HepG2 (cell line): Measurements from ENCODE around the gene SNRPD3. TPM values are rescaled to one million over a fixed set of nuclear protein-coding genes. Genes with fewer than 3 reads are reported as not detected.
"Not testable (repeated sequence)": the region's sequence is repeated elsewhere in the genome, so short reads cannot be mapped to it uniquely, and the experiment has no call there.

Experiments
- ATAC-seq: fragments of 200-7000 bp; cut with Tn5 transposase; 3 replicates; pipeline ENCODE4 v1.9.1; 2020; ENCODE audit warnings: mild to moderate bottlenecking, moderate library complexity
- BruUV-seq: library from RNA; stranded (reverse); fragments of 400-500 nt; replicated peaks from 2 replicates; lab custom pipeline; 2021; lab: Mats Ljungman, UMichigan
- CTCF ChIA-PET: fragments of 300-600 bp; formaldehyde crosslinking; extraction: SDS; loops from one replicate; lab custom pipeline; 2021; ENCODE audit warnings: low total read pairs, inconsistent platforms, low intra/inter-chr PET ratio; lab: Yijun Ruan, JAX
- POLR2A ChIA-PET: fragments of 350-600 bp; sonication (Branson Sonifier 250); formaldehyde crosslinking; loops from one replicate; lab custom pipeline; 2020; ENCODE audit warnings: antibody characterized with exemption, inconsistent platforms; lab: Yijun Ruan, JAX
- DNase-seq: peaks from one replicate; pipeline ENCODE4 v3.0.0-alpha.2; 2015; ENCODE audit warnings: low spot score
- FAIRE-seq: peaks from 3 replicates; lab custom pipeline; 2011; peaks lifted over from hg19 to GRCh38; lab: Jason Lieb, UNC
- H2AFZ ChIP-seq: one replicate; pipeline ENCODE4 v1.6.1; 2011; ENCODE audit warnings: low read length, inconsistent platforms
- H3K27ac ChIP-seq: fragments of 300-600 bp; 3 replicates; pipeline ENCODE4 v1.8.0; 2011; ENCODE audit warnings: mixed run types, mild to moderate bottlenecking, mixed read lengths, low read length, inconsistent platforms; ENCODE audit not compliant: insufficient read depth; ENCODE audit errors: extremely low read length
- H3K27me3 ChIP-seq, 2 experiments: fragments of 200-600 bp in 1 of 2; 2 replicates in 1 of 2; 3 replicates in 1 of 2; pipeline versions ENCODE4 v1.6.0 to v1.8.0; 2011; ENCODE audit warnings: low read length in 2 of 2, mild to moderate bottlenecking in 2 of 2, moderate library complexity in 2 of 2, inconsistent platforms in 1 of 2; ENCODE audit not compliant: insufficient read depth in 2 of 2, control insufficient read depth in 1 of 2
- H3K36me3 ChIP-seq, 2 experiments: fragments of 200-600 bp in 1 of 2; replicated peaks in 1 of 2; 2 replicates in 1 of 2; 3 replicates in 1 of 2; pipeline versions ENCODE4 v1.5.1 to v1.8.0; 2011; ENCODE audit warnings: low read length in 2 of 2, inconsistent platforms in 1 of 2; ENCODE audit not compliant: insufficient read depth in 2 of 2, control insufficient read depth in 1 of 2
- H3K4me1 ChIP-seq: 2 replicates; pipeline ENCODE4 v1.5.1; 2012; ENCODE audit warnings: low read length, inconsistent platforms; ENCODE audit not compliant: insufficient read depth
- H3K4me2 ChIP-seq: 2 replicates; pipeline ENCODE4 v1.6.0; 2011; ENCODE audit warnings: low read depth, low read length, inconsistent platforms
- H3K4me3 ChIP-seq, 3 experiments: fragments of 200-600 bp in 1 of 3; sonication (generic), shearing (Covaris generic) in 1 of 3; replicated peaks in 1 of 3; 2 replicates each; pipeline ENCODE4 v1.5.1; 2011 to 2016; ENCODE audit warnings: low read length in 3 of 3, inconsistent platforms in 2 of 3, low read depth in 2 of 3, mild to moderate bottlenecking in 2 of 3, control low read depth in 1 of 3, mixed read lengths in 1 of 3; ENCODE audit not compliant: insufficient read depth in 1 of 3
- H3K79me2 ChIP-seq: one replicate; pipeline ENCODE4 v1.6.1; 2011; ENCODE audit warnings: low read length, inconsistent platforms; ENCODE audit not compliant: insufficient read depth
- H3K9ac ChIP-seq: 2 replicates; pipeline ENCODE4 v1.6.0; 2011; ENCODE audit warnings: mild to moderate bottlenecking, low read depth, low read length, inconsistent platforms; ENCODE audit not compliant: insufficient read depth
- H3K9me3 ChIP-seq: 2 replicates; pipeline ENCODE4 v1.5.1; 2012; ENCODE audit warnings: mild to moderate bottlenecking, low read length
- H4K20me1 ChIP-seq: 2 replicates; pipeline ENCODE4 v1.6.0; 2011; ENCODE audit warnings: inconsistent platforms, mild to moderate bottlenecking, low read length, moderate library complexity; ENCODE audit not compliant: insufficient read depth
- ELF3 ChIP-seq: IDR thresholded peaks from 2 replicates; pipeline ENCODE4 v1.6.1; 2016; ENCODE audit warnings: missing genetic modification reagents, missing compliant biosample characterization
- ISX ChIP-seq: sonication (generic); formaldehyde crosslinking; conservative IDR thresholded peaks from 2 replicates; pipeline ENCODE4 v1.5.0; 2020; ENCODE audit warnings: missing genetic modification reagents
- MED1 ChIP-seq: sonication (generic); formaldehyde crosslinking; IDR thresholded peaks from 2 replicates; pipeline ENCODE4 v1.4.0; 2020; ENCODE audit warnings: missing genetic modification reagents
- RBFOX2 ChIP-seq: fragments of 200-400 bp; formaldehyde crosslinking; IDR thresholded peaks from 2 replicates; pipeline ENCODE4 v1.6.1; 2017; ENCODE audit warnings: low read depth, mild to moderate bottlenecking, low read length
- SIN3A ChIP-seq: IDR thresholded peaks from 2 replicates; pipeline ENCODE4 v1.6.1; 2011; ENCODE audit warnings: low read depth, mild to moderate bottlenecking, control low read depth, low read length, borderline replicate concordance
- TEAD3 ChIP-seq: optimal IDR thresholded peaks from 2 replicates; pipeline ENCODE3; 2016; ENCODE audit warnings: borderline replicate concordance
- ZNF121 ChIP-seq: sonication (generic); formaldehyde crosslinking; IDR thresholded peaks from 2 replicates; pipeline ENCODE4 v1.5.0; 2020; ENCODE audit warnings: mild to moderate bottlenecking, missing genetic modification reagents
- ZNF513 ChIP-seq: sonication (generic); formaldehyde crosslinking; conservative IDR thresholded peaks from 2 replicates; pipeline ENCODE4 v1.5.0; 2020; ENCODE audit warnings: missing genetic modification reagents
- ZNF629 ChIP-seq: sonication (generic); formaldehyde crosslinking; conservative IDR thresholded peaks from 2 replicates; pipeline ENCODE4 v1.5.0; 2020; ENCODE audit warnings: missing genetic modification reagents
- ZNF770 ChIP-seq: sonication (generic); formaldehyde crosslinking; IDR thresholded peaks from 2 replicates; pipeline ENCODE4 v1.5.0; 2020; ENCODE audit warnings: mild to moderate bottlenecking, missing genetic modification reagents
- WGBS: methylation state at CpG from one replicate; pipeline ENCODE4 v1.1.6; 2017; ENCODE audit warnings: low lambda C conversion rate; 5-methylcytosine and 5-hydroxymethylcytosine counted together
- in situ Hi-C: cut with HindIII; loops from 2 replicates; pipeline ENCODE4 v1.10.0; 2017; ENCODE audit warnings: low pct_unique_long_range_greater_than_20kb; ENCODE audit not compliant: extremely low pct_ligation_motif_present
- intact Hi-C: fragments of 100-400 bp; cut with micrococcal nuclease; formaldehyde crosslinking; loops from one replicate; pipeline ENCODE4 v1.10.0; 2022; ENCODE audit not compliant: unreplicated experiment
- polyA plus RNA-seq, 8 experiments: library from polyadenylated mRNA; depleted of rRNA in 3 of 8; stranded (reverse) in 7 of 8; unstranded in 1 of 8; fragments of >200 nt; fragmentation: Illumina TruSeq in 4 of 8; extraction: Trizol in 4 of 8; gene quantifications; 2 replicates each; pipeline versions ENCODE4 v1.2.1 to v1.2.3, GENCODE V29; 2011 to 2016; ENCODE audit warnings: low read depth in 4 of 8, missing spikeins in 1 of 8, mixed read lengths in 1 of 8; ENCODE audit not compliant: insufficient read depth in 1 of 8
- total RNA-seq, 5 experiments: library from RNA; depleted of rRNA; stranded (reverse); fragments of >200 nt; fragmentation: Illumina TruSeq; extraction: Trizol; gene quantifications; 2 replicates each; pipeline ENCODE4 v1.2.3, GENCODE V29; 2016; ENCODE audit warnings: low read depth in 1 of 5

Gene SNRPD3
- total and polyA plus RNA-seq, 2 of the 13 experiments (the other 11 are each of a cell fraction or from before 2014, with no cell fraction given), result 110 to 209 TPM

GRCh38 chr22:24552503-24553286, 3.1 kb upstream of the SNRPD3 start:
- TF ChIP-seq ZNF770 (CRISPR knock-in tag), result peak; percentile 76
- 0 out of 2 replicates have a peak, but pooled peaks have one; percentile 8 for TF ChIP-seq ELF3 (CRISPR knock-in tag)
- TF ChIP-seq ZNF121 (CRISPR knock-in tag), result peak; percentile 68; the same call in 1 of the 2 replicates
- 0 out of 2 replicates have a peak, but pooled peaks have one; percentile 35 for TF ChIP-seq ZNF629 (CRISPR knock-in tag)
- 0 out of 2 replicates have a peak, but pooled peaks have one; percentile 3 for TF ChIP-seq SIN3A
- peak; percentile 14 for TF ChIP-seq TEAD3
- TF ChIP-seq MED1 (CRISPR knock-in tag), result 0 out of 2 replicates have a peak, but pooled peaks have one; percentile 14
- TF ChIP-seq ZNF513 (CRISPR knock-in tag), result 0 out of 2 replicates have a peak, but pooled peaks have one; percentile 24
- peak; percentile 46; the same call in 1 of the 2 replicates for TF ChIP-seq RBFOX2
- TF ChIP-seq ISX (CRISPR knock-in tag), result 0 out of 2 replicates have a peak, but pooled peaks have one; percentile 42
- WGBS, result 77% methylated on average over 10 of the region's 10 CpGs
- H4K20me1 ChIP-seq, FAIRE-seq, intact Hi-C loops, CTCF ChIA-PET, BruUV-seq, H3K9me3 ChIP-seq, ATAC-seq, H3K27me3 ChIP-seq, H2AFZ ChIP-seq, DNase-seq, in situ Hi-C loops: not testable (repeated sequence)
- H3K4me2 ChIP-seq, result peak overlapping the region; percentile 92
- H3K79me2 ChIP-seq, result peaks cover 74% of the 10 kb centered on the region
- H3K9ac ChIP-seq, result peak overlapping the region; percentile 98
- H3K4me1 ChIP-seq, result peaks cover 74% of the 10 kb centered on the region
- peak overlapping the region in 2 of 3 experiments; percentile 82 to 88; a peak in 5 of 6 replicates for H3K4me3 ChIP-seq
- peak overlapping the region; percentile 98 for H3K27ac ChIP-seq
- H3K36me3 ChIP-seq, result peaks cover 6 to 21% of the 10 kb centered on the region in 2 experiments
- POLR2A ChIA-PET, result interaction anchor here (0.6 to 9.3 kb wide), 12 partner anchors 8 to 50 kb away, joined by 3 to 138 read pairs (median 33); partner anchors contain the start of genes GGT1 and LRRC75B
